ENCODE data around the gene HOXC12.

The HOXC12 gene

DNA sequence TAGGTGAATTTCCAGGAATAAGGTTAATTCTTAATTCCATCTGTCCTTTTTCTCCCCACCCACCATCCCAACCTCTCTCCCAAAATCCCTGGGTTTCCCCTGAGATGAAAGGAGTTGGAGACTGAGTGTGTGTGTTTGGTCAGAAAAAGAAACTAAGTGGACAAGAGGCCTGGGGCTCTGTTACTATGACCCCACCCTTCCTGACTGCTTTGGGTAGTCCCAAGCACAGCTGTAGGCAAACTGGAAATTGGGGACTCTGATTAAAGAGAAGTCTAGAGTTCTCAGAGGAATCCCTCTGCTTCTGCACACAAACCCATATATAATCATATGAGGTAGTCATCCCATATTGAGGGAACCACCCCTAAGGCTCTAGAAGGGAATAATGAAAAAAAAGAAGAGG is 7.0 kb upstream of the HOXC12 start:
- CTCF ChIA-PET, result no interaction called here
- no peak overlapping the region for H3K27ac ChIP-seq (ENCODE audit: extremely low read depth, low read depth, low read length)
- H3K4me1 ChIP-seq (ENCODE audit: control insufficient read depth, insufficient read depth, low read length), result no peaks in the 10 kb centered on the region; the same call in 1 of the 2 replicates
- POLR2A ChIA-PET, result no interaction called here
- TF ChIP-seq GFI1B (tag by site-specific recombination; IDR thresholded peaks at IDR 0.05) (no peak), ZNF561 (tag by site-specific recombination; IDR thresholded peaks at IDR 0.05; ENCODE audit: borderline replicate concordance) (no peak), ZNF670 (tag by site-specific recombination; IDR thresholded peaks at IDR 0.05; ENCODE audit: low read depth) (no peak), HOXA7 (CRISPR knock-in tag; IDR thresholded peaks at IDR 0.05; ENCODE audit: borderline replicate concordance) (no peak), ZNF174 (tag by site-specific recombination; IDR thresholded peaks at IDR 0.05) (no peak), ZNF311 (tag by site-specific recombination; IDR thresholded peaks at IDR 0.05; ENCODE audit: borderline replicate concordance) (no peak), PRDM1 (tag by site-specific recombination; IDR thresholded peaks at IDR 0.05) (no peak)
- TF ChIP-seq, protein P1, sequence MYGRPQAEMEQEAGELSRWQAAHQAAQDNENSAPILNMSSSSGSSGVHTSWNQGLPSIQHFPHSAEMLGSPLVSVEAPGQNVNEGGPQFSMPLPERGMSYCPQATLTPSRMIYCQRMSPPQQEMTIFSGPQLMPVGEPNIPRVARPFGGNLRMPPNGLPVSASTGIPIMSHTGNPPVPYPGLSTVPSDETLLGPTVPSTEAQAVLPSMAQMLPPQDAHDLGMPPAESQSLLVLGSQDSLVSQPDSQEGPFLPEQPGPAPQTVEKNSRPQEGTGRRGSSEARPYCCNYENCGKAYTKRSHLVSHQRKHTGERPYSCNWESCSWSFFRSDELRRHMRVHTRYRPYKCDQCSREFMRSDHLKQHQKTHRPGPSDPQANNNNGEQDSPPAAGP (tag by site-specific recombination; IDR thresholded peaks at IDR 0.05), result no peak
- TF ChIP-seq, protein P2, sequence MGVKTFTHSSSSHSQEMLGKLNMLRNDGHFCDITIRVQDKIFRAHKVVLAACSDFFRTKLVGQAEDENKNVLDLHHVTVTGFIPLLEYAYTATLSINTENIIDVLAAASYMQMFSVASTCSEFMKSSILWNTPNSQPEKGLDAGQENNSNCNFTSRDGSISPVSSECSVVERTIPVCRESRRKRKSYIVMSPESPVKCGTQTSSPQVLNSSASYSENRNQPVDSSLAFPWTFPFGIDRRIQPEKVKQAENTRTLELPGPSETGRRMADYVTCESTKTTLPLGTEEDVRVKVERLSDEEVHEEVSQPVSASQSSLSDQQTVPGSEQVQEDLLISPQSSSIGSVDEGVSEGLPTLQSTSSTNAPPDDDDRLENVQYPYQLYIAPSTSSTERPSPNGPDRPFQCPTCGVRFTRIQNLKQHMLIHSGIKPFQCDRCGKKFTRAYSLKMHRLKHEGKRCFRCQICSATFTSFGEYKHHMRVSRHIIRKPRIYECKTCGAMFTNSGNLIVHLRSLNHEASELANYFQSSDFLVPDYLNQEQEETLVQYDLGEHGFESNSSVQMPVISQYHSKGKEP (tag by site-specific recombination; IDR thresholded peaks at IDR 0.05), result no peak
- peaks cover 0 to 22% of the 10 kb centered on the region in 2 experiments; a peak in 1 of 3 replicates for H3K36me3 ChIP-seq (ENCODE audit: control insufficient read depth in 2 of 2, insufficient read depth in 1 of 2, low read length in 2 of 2)
- H3K4me3 ChIP-seq (ENCODE audit: low read depth, low read length), result no peak overlapping the region
- no peaks in the 10 kb centered on the region for H3K9me3 ChIP-seq (ENCODE audit: control insufficient read depth, insufficient read depth, low read depth, low read length)

DNA sequence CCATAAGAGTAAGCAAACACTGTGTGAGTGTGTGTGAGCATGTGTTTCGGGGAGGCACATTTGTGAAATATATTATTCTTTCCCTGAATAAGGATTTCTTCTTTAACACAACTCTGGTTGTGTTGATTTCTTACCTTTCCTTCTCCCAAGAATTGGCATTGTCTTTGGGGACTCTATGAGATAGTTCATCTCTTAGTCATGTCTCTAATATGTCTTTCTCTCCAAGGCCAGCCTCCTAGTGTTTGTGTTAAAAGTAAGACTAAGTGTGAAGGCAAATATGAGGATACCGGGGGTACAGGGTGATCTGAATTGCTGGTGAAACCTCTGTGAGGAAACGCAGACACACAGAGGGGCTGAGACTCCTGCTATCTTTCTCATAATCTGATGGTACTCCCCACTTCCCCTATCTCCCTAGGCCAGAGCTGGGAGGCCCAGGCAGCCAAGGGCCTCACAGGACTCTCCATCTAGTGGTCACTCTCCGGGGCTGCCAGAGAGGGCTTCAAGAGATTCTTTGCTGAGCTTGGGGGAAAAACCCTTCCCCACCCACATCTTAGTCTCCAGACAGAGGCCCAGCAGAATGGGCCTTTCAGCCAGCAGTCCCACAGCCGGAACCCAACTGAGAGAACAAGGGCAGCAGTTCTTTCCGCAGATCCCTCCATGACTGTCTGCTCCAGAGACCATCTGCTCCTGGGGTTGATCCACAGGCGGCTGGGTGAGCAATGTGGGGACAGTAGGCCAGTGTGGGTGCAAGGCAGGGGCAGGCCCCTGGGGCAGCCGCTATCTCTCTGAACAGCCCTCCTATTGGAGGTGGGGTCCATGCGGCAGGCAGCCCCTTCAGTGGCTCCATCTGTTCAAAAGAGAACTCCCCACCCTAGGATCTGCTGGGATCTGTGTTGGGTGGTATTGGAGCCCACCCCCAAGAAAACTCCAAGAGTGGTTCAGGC is 5.8 kb upstream of the HOXC12 start:
- Histone ChIP-seq H3K4me1 (ENCODE audit: control insufficient read depth, insufficient read depth, low read length) (no peaks in the 10 kb centered on the region; the same call in 1 of the 2 replicates), H3K36me3 (ENCODE audit: control insufficient read depth in 2 of 2, insufficient read depth in 1 of 2, low read length in 2 of 2) (peaks cover 0 to 21% of the 10 kb centered on the region in 2 experiments; a peak in 1 of 3 replicates), H3K27ac (ENCODE audit: extremely low read depth, low read depth, low read length) (no peak overlapping the region), H3K4me3 (ENCODE audit: low read depth, low read length) (no peak overlapping the region), H3K9me3 (ENCODE audit: control insufficient read depth, insufficient read depth, low read depth, low read length) (no peaks in the 10 kb centered on the region)
- CTCF ChIA-PET, result interaction anchor here (1.0 to 1.2 kb wide), 2 partner anchors 8 to 420 kb away, joined by 3 to 4 read pairs; no protein-coding TSS in a partner anchor
- POLR2A ChIA-PET, result no interaction called here
- TF ChIP-seq, protein P3, sequence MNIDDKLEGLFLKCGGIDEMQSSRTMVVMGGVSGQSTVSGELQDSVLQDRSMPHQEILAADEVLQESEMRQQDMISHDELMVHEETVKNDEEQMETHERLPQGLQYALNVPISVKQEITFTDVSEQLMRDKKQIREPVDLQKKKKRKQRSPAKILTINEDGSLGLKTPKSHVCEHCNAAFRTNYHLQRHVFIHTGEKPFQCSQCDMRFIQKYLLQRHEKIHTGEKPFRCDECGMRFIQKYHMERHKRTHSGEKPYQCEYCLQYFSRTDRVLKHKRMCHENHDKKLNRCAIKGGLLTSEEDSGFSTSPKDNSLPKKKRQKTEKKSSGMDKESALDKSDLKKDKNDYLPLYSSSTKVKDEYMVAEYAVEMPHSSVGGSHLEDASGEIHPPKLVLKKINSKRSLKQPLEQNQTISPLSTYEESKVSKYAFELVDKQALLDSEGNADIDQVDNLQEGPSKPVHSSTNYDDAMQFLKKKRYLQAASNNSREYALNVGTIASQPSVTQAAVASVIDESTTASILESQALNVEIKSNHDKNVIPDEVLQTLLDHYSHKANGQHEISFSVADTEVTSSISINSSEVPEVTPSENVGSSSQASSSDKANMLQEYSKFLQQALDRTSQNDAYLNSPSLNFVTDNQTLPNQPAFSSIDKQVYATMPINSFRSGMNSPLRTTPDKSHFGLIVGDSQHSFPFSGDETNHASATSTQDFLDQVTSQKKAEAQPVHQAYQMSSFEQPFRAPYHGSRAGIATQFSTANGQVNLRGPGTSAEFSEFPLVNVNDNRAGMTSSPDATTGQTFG (tag by site-specific recombination; IDR thresholded peaks at IDR 0.05; ENCODE audit: borderline replicate concordance), result no peak
- TF ChIP-seq ZNF596 (tag by site-specific recombination; IDR thresholded peaks at IDR 0.05) (no peak), ZBTB17 (tag by site-specific recombination; IDR thresholded peaks at IDR 0.05) (peak; percentile 60; the same call in 1 of the 2 replicates)
- TF ChIP-seq, protein P4, sequence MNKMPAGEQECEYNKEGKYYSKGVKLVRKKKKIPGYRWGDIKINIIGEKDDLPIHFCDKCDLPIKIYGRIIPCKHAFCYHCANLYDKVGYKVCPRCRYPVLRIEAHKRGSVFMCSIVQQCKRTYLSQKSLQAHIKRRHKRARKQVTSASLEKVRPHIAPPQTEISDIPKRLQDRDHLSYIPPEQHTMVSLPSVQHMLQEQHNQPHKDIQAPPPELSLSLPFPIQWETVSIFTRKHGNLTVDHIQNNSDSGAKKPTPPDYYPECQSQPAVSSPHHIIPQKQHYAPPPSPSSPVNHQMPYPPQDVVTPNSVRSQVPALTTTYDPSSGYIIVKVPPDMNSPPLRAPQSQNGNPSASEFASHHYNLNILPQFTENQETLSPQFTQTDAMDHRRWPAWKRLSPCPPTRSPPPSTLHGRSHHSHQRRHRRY (tag by site-specific recombination; IDR thresholded peaks at IDR 0.05), result no peak
- TF ChIP-seq, protein P5, sequence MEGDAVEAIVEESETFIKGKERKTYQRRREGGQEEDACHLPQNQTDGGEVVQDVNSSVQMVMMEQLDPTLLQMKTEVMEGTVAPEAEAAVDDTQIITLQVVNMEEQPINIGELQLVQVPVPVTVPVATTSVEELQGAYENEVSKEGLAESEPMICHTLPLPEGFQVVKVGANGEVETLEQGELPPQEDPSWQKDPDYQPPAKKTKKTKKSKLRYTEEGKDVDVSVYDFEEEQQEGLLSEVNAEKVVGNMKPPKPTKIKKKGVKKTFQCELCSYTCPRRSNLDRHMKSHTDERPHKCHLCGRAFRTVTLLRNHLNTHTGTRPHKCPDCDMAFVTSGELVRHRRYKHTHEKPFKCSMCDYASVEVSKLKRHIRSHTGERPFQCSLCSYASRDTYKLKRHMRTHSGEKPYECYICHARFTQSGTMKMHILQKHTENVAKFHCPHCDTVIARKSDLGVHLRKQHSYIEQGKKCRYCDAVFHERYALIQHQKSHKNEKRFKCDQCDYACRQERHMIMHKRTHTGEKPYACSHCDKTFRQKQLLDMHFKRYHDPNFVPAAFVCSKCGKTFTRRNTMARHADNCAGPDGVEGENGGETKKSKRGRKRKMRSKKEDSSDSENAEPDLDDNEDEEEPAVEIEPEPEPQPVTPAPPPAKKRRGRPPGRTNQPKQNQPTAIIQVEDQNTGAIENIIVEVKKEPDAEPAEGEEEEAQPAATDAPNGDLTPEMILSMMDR (tag by site-specific recombination; IDR thresholded peaks at IDR 0.05), result peak; percentile 57

All from HEK293 (cell line).